ENCODE measurements around the gene FAT2. TPM values are rescaled to one million over a fixed set of nuclear protein-coding genes. Genes with fewer than 3 reads are reported as not detected.

Gene FAT2
- total and polyA plus RNA-seq, 2 experiments from 2014 or later = 0.10 to 0.12 TPM

DNA sequence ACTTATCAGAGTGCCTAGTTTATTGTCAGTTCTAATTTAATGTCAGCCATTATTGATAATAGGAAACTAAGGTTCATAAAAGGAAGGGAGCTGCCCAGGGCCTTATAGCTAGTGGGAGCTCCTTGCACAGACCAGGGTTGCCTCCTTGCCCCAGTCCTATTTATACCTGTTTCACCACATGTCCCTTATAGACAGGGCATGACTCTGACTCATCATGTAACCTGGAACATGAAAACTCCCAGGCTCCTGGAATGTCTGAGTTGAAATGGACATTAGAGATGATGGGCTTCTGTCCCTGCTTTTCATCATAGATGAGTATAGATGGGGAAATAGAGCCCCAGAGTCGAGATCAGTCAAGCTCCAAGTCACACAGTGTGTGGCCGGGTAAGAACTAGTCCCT lies 21.1 kb downstream of the FAT2 start:
- TF ChIP-seq, protein P1, sequence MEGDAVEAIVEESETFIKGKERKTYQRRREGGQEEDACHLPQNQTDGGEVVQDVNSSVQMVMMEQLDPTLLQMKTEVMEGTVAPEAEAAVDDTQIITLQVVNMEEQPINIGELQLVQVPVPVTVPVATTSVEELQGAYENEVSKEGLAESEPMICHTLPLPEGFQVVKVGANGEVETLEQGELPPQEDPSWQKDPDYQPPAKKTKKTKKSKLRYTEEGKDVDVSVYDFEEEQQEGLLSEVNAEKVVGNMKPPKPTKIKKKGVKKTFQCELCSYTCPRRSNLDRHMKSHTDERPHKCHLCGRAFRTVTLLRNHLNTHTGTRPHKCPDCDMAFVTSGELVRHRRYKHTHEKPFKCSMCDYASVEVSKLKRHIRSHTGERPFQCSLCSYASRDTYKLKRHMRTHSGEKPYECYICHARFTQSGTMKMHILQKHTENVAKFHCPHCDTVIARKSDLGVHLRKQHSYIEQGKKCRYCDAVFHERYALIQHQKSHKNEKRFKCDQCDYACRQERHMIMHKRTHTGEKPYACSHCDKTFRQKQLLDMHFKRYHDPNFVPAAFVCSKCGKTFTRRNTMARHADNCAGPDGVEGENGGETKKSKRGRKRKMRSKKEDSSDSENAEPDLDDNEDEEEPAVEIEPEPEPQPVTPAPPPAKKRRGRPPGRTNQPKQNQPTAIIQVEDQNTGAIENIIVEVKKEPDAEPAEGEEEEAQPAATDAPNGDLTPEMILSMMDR (IDR thresholded peaks at IDR 0.05; ENCODE audit: low read depth, low read length) = no peak
- Histone ChIP-seq H3K27ac (no peak overlapping the region), H3K36me3 (no peaks in the 10 kb centered on the region), H3K27me3 (no peaks in the 10 kb centered on the region), H3K4me3 (no peak overlapping the region), H3K9me3 (ENCODE audit: low read depth) (no peaks in the 10 kb centered on the region), H3K4me1 (ENCODE audit: low read depth) (no peaks in the 10 kb centered on the region)
- DNase-seq (ENCODE audit: low read depth in 1 of 2, low spot score in 1 of 2) = no peak

DNA sequence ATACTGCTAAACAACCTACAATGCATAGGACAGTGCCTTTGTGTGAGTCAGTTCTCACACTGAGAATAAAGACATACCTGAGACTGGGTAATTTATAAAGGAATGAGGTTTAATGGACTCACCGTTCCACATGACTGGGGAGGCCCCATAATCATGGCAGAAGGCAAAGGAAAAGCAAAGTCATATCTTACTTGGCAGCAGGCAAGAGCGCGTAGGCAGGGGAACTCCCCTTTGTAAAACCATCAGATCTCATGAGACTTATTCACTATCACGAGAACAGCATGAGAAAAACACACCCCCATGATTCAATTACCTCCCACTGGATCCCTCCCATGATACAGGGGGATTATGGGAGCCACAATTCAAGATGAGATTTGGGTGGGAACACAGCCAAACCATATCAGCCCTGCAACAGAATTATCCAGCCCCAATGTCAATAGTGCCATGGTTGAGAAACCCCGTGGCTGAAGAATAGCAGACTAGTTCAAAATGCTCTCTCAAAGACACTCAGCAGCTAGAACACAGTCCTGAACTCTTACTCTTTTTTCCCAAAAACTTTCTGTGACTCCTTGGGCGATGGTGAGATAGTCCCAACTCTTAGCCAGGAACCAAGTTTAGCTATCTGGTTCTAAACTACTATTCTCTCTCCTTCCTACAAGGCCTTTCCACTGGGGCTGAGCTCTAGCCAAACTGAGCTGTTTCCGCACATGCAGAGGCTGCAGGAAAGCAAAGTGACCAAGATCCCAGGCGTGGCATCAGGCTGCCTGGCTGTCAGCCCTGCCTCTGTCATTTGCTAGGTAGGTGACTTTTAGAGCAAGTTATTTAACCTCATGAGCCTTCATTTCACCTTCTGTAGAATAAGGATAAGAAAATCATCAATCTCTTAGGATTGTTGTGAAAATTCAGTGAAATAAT lies 21.7 kb downstream of the FAT2 start:
- no peaks in the 10 kb centered on the region for H3K36me3 ChIP-seq
- peak in 1 of 2 donors; percentile 49 for DNase-seq (ENCODE audit: low read depth in 1 of 2, low spot score in 1 of 2)
- no peaks in the 10 kb centered on the region for H3K27me3 ChIP-seq
- TF ChIP-seq, protein P1 (IDR thresholded peaks at IDR 0.05; ENCODE audit: low read depth, low read length) = no peak
- H3K27ac ChIP-seq = no peak overlapping the region
- H3K4me1 ChIP-seq (ENCODE audit: low read depth) = no peaks in the 10 kb centered on the region
- H3K4me3 ChIP-seq = no peak overlapping the region
- no peaks in the 10 kb centered on the region for H3K9me3 ChIP-seq (ENCODE audit: low read depth)

DNA sequence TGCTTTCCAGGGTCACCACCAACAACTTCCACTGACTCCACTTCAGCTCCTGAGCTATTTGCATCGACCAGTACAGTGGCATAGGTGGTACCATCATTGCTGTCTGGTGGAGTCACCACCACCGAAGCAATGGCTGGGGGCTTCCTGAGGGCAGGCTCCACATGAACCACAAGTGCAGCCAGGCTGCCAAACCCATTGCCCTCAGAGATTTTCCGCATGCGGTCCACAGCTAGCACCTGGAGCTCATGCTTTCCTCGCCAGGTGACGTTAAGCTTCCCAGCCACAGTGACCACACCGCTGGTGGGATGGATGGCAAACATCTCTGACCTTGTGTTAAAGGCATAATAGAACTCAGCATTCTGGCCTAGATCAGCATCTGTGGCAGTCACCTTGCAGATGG lies 23.1 kb downstream of the FAT2 start:
- Histone ChIP-seq H3K9me3 (ENCODE audit: low read depth) (no peaks in the 10 kb centered on the region), H3K27me3 (no peaks in the 10 kb centered on the region)
- TF ChIP-seq, protein P1 (IDR thresholded peaks at IDR 0.05; ENCODE audit: low read depth, low read length) = no peak

DNA sequence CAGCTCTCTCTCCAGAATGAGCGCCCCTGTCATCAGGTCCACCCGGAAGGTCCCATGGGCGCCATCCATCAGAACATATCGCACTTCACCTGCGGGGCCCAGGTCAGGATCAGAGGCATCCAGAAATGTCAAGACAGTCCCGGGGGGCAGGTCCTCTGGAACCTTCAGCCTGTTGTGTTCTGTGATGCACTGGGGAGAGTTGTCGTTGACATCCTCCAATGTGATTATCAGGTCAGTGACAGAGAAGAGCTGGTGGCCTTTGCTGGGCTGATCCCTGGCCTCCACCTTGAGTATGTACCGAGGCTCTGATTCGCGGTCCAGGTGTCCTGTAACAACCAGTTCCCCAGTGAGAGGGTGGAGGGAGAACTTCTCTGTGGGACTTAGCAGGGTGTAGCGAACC lies 25.2 kb downstream of the FAT2 start:
- Histone ChIP-seq H3K4me1 (ENCODE audit: low read depth) (no peaks in the 10 kb centered on the region), H3K27me3 (no peaks in the 10 kb centered on the region), H3K27ac (no peak overlapping the region), H3K9me3 (ENCODE audit: low read depth) (no peaks in the 10 kb centered on the region), H3K36me3 (no peaks in the 10 kb centered on the region), H3K4me3 (no peak overlapping the region)
- TF ChIP-seq, protein P1 (IDR thresholded peaks at IDR 0.05; ENCODE audit: low read depth, low read length) = no peak
- DNase-seq (ENCODE audit: low read depth in 1 of 2, low spot score in 1 of 2) = no peak

More for the DNA sequence above, 23.1 kb downstream of the FAT2 start:
- H3K4me3 ChIP-seq = no peak overlapping the region
- H3K36me3 ChIP-seq = no peaks in the 10 kb centered on the region
- no peaks in the 10 kb centered on the region for H3K4me1 ChIP-seq (ENCODE audit: low read depth)
- H3K27ac ChIP-seq = no peak overlapping the region
- DNase-seq (ENCODE audit: low read depth in 1 of 2, low spot score in 1 of 2) = no peak

DNA sequence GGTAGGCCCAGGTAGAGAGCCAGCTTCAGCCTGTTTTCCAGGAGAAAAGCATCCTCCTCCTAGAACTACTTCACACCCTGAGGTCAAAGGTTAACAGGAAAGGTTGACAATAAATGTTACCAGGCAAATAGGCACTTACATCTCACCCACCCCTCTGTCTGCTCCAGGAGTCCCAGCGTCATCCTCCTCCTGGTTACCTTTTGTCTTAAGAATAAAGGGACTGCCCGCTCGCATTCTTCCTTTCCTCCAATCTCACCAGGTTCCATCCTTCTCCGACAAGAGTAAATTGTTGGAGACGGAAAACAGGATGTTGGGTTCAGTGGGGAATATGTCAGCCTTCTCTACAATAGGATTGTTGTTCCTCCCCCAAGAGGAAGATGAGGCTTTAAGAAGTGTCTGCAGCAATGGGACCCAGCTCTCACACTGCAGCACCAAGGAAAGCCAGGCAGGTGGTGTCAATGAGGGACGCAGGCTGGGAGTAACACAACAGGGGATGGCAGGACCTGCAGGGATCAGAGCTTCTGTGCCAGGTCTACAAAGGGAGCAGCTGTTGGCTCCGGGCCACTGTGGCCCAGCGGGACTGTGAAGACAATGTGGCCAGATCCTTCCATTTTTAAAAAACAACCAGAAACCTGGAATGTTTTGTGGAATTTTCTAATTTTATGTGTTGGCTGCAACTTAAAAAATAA lies 29.0 kb downstream of the FAT2 start:
- Histone ChIP-seq H3K4me3 (no peak overlapping the region), H3K27me3 (peaks cover 4% of the 10 kb centered on the region), H3K9me3 (ENCODE audit: low read depth) (no peaks in the 10 kb centered on the region), H3K27ac (no peak overlapping the region), H3K4me1 (ENCODE audit: low read depth) (no peaks in the 10 kb centered on the region), H3K36me3 (no peaks in the 10 kb centered on the region)
- TF ChIP-seq, protein P1 (IDR thresholded peaks at IDR 0.05; ENCODE audit: low read depth, low read length) = no peak
- no peak for DNase-seq (ENCODE audit: low read depth in 1 of 2, low spot score in 1 of 2)

Data from cardiac muscle cell (in vitro differentiated cells and primary cell).